Duodenal mucosa (tissue), 2 donors: ENCODE results near the gene GRIN2A.

Experiments
- H3K27ac ChIP-seq: one replicate; pipeline ENCODE4 v1.7.0; 2013; ENCODE audit warnings: low read depth, low read length
- H3K27me3 ChIP-seq, 2 donors: one replicate each; pipeline ENCODE4 v1.7.0; 2013; ENCODE audit warnings: low read length in 2 of 2, control low read depth in 1 of 2; ENCODE audit not compliant: insufficient read depth in 2 of 2, control insufficient read depth in 1 of 2
- H3K36me3 ChIP-seq, 2 donors: one replicate each; pipeline ENCODE4 v1.7.0; 2013; ENCODE audit warnings: low read length in 2 of 2, control low read depth in 1 of 2; ENCODE audit not compliant: insufficient read depth in 2 of 2, control insufficient read depth in 1 of 2
- H3K4me1 ChIP-seq, 2 donors: one replicate each; pipeline ENCODE4 v1.7.0; 2013; ENCODE audit warnings: low read length in 2 of 2, control low read depth in 1 of 2; ENCODE audit not compliant: insufficient read depth in 2 of 2, control insufficient read depth in 1 of 2
- H3K4me3 ChIP-seq, 2 donors: one replicate each; pipeline ENCODE4 v1.7.0; 2013; ENCODE audit warnings: low read length in 2 of 2, low read depth in 1 of 2
- H3K9ac ChIP-seq, 2 donors: one replicate each; pipeline ENCODE4 v1.7.0; 2013; ENCODE audit warnings: low read length in 2 of 2, low read depth in 1 of 2
- H3K9me3 ChIP-seq, 2 donors: one replicate each; pipeline ENCODE4 v1.7.0; 2013; ENCODE audit warnings: low read length in 2 of 2, control low read depth in 1 of 2; ENCODE audit not compliant: control insufficient read depth in 1 of 2

Gene GRIN2A

GRCh38 chr16:10083301-10083700 is 98.9 kb downstream of the GRIN2A start:
- Histone ChIP-seq H3K4me1 (peaks cover 18 to 23% of the 10 kb centered on the region in 2 donors), H3K27ac (no peak overlapping the region), H3K9ac (no peak overlapping the region), H3K4me3 (no peak overlapping the region), H3K36me3 (no peaks in the 10 kb centered on the region), H3K9me3 (no peaks in the 10 kb centered on the region), H3K27me3 (no peaks in the 10 kb centered on the region)

GRCh38 chr16:10081201-10081940 is 100.9 kb downstream of the GRIN2A start:
- no peaks in the 10 kb centered on the region for H3K36me3 ChIP-seq
- no peaks in the 10 kb centered on the region for H3K27me3 ChIP-seq
- H3K9me3 ChIP-seq, result no peaks in the 10 kb centered on the region
- no peak overlapping the region for H3K27ac ChIP-seq
- no peak overlapping the region for H3K4me3 ChIP-seq
- no peak overlapping the region for H3K9ac ChIP-seq
- peaks cover 18 to 23% of the 10 kb centered on the region in 2 donors for H3K4me1 ChIP-seq

- H3K36me3 ChIP-seq, result no peaks in the 10 kb centered on the region
- H3K4me1 ChIP-seq, result peaks cover 18 to 23% of the 10 kb centered on the region in 2 donors
- no peaks in the 10 kb centered on the region for H3K9me3 ChIP-seq
- peak overlapping the region in 1 of 2 donors; percentile 39 for H3K4me3 ChIP-seq
- no peaks in the 10 kb centered on the region for H3K27me3 ChIP-seq
- no peak overlapping the region for H3K9ac ChIP-seq
- H3K27ac ChIP-seq, result no peak overlapping the region
Observed at GRCh38 chr16:10080051-10080772, 102.0 kb downstream of the GRIN2A start.

GRCh38 chr16:10078541-10078949 is 103.7 kb downstream of the GRIN2A start:
- H3K27ac ChIP-seq, result no peak overlapping the region
- peaks cover 18 to 23% of the 10 kb centered on the region in 2 donors for H3K4me1 ChIP-seq
- no peaks in the 10 kb centered on the region for H3K27me3 ChIP-seq
- H3K4me3 ChIP-seq, result no peak overlapping the region
- H3K9ac ChIP-seq, result no peak overlapping the region
- no peaks in the 10 kb centered on the region for H3K9me3 ChIP-seq
- no peaks in the 10 kb centered on the region for H3K36me3 ChIP-seq

- Histone ChIP-seq H3K27me3 (no peaks in the 10 kb centered on the region), H3K4me3 (no peak overlapping the region), H3K9ac (no peak overlapping the region), H3K36me3 (no peaks in the 10 kb centered on the region), H3K9me3 (no peaks in the 10 kb centered on the region), H3K27ac (no peak overlapping the region), H3K4me1 (peaks cover 18 to 23% of the 10 kb centered on the region in 2 donors)
Observed at GRCh38 chr16:10077861-10078260, 104.4 kb downstream of the GRIN2A start.

GRCh38 chr16:10076037-10076436 is 106.2 kb downstream of the GRIN2A start:
- no peaks in the 10 kb centered on the region for H3K9me3 ChIP-seq
- H3K27ac ChIP-seq, result no peak overlapping the region
- H3K9ac ChIP-seq, result no peak overlapping the region
- no peak overlapping the region for H3K4me3 ChIP-seq
- no peaks in the 10 kb centered on the region for H3K36me3 ChIP-seq
- peaks cover 16 to 21% of the 10 kb centered on the region in 2 donors for H3K4me1 ChIP-seq
- no peaks in the 10 kb centered on the region for H3K27me3 ChIP-seq

GRCh38 chr16:10070591-10070990 is 111.6 kb downstream of the GRIN2A start:
- Histone ChIP-seq H3K9ac (no peak overlapping the region), H3K4me1 (no peaks in the 10 kb centered on the region), H3K36me3 (no peaks in the 10 kb centered on the region), H3K4me3 (no peak overlapping the region), H3K27me3 (no peaks in the 10 kb centered on the region), H3K27ac (no peak overlapping the region), H3K9me3 (no peaks in the 10 kb centered on the region)

GRCh38 chr16:10069374-10069773 is 112.9 kb downstream of the GRIN2A start:
- no peaks in the 10 kb centered on the region for H3K27me3 ChIP-seq
- no peak overlapping the region for H3K9ac ChIP-seq
- H3K36me3 ChIP-seq, result no peaks in the 10 kb centered on the region
- H3K4me1 ChIP-seq, result no peaks in the 10 kb centered on the region
- no peak overlapping the region for H3K4me3 ChIP-seq
- H3K27ac ChIP-seq, result no peak overlapping the region
- H3K9me3 ChIP-seq, result no peaks in the 10 kb centered on the region

- Histone ChIP-seq H3K27me3 (no peaks in the 10 kb centered on the region), H3K4me3 (no peak overlapping the region), H3K27ac (no peak overlapping the region), H3K9ac (no peak overlapping the region), H3K9me3 (no peaks in the 10 kb centered on the region), H3K4me1 (no peaks in the 10 kb centered on the region), H3K36me3 (no peaks in the 10 kb centered on the region)
Observed at GRCh38 chr16:10067835-10068234, 114.4 kb downstream of the GRIN2A start.

GRCh38 chr16:10067406-10067805 is 114.8 kb downstream of the GRIN2A start:
- Histone ChIP-seq H3K4me3 (no peak overlapping the region), H3K27me3 (no peaks in the 10 kb centered on the region), H3K9ac (no peak overlapping the region), H3K36me3 (no peaks in the 10 kb centered on the region), H3K4me1 (no peaks in the 10 kb centered on the region), H3K9me3 (no peaks in the 10 kb centered on the region), H3K27ac (no peak overlapping the region)
